Stimulated activated CD4-positive, alpha-beta T cell treated with anti-CD3 and anti-CD28 coated beads, Interleukin-4, amount 100 ng/mL, for 24 hours (primary cell): ENCODE results near the gene DLG3.

Experiments used
- DNase-seq: peaks from one replicate; pipeline ENCODE4 v3.0.0-alpha.2; 2020

The DLG3 gene

GRCh38 chrX:70527610-70528345 is 83.1 kb downstream of the DLG3 start:
- no peak for DNase-seq

- DNase-seq, result no peak
Measured at GRCh38 chrX:70535198-70535597, 90.6 kb downstream of the DLG3 start.

GRCh38 chrX:70549429-70549828 is 104.8 kb downstream of the DLG3 start:
- no peak for DNase-seq

DNA sequence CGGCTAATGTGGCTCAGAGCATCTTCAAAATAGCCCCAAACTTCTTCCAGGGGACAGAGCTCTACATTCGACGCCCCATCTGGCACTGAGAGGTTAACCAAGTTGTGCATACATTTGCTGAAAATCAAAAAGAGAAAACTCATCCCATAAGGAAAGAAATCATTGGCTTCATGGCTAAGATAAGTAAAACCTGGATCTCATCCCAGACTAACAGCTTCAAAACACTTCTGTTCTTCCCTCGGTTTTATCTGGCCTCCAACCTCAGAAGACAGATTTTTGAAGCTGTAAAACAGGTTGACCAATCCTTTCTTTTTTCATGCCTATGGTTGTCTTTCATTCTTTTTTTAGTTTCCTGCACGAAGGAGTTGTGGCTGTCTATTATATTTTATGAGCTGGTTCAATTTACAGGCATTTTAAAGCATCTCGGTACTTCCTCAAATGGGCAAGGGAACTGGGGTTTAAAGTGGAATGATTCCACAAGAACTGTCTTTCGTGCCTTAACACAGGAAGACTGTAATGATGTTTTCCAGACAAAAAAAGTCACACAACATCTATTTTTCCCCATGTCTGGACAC is 107.6 kb downstream of the DLG3 start:
- no peak for DNase-seq

- no peak for DNase-seq
Measured at GRCh38 chrX:70553516-70553915, 108.9 kb downstream of the DLG3 start.

DNA sequence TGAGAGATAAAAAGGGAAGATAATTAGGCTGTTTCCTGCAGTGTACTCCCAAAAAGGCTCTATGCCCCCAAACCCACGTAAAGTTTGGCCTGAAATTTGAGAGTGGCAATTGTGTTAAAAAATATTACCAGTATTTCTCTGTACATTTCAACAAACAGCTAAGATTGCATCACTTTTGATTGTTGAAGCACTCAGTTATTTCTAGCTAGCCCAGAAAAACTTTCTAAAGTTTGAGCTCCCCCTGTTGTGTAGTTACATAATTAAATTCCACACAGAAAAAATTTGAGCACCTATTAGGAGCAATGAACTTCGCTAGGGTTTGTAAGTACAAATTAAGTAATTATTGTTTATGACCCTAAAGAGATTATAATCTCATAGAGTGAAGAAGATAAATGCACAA is 109.4 kb downstream of the DLG3 start:
- no peak for DNase-seq

GRCh38 chrX:70554523-70554922 is 109.9 kb downstream of the DLG3 start:
- no peak for DNase-seq

- DNase-seq, result no peak
Measured at GRCh38 chrX:70554948-70555347, 110.3 kb downstream of the DLG3 start.
